HG02759 (cell line): ENCODE measurements around the gene INTS7.

Experiments used
- ATAC-seq: cut with Tn5 transposase; IDR thresholded peaks from one replicate; pipeline ENCODE4 v1.9.1; 2021; ENCODE audit warnings: mild to moderate bottlenecking, moderate library complexity; ENCODE audit not compliant: unreplicated experiment

The INTS7 gene

GRCh38 chr1:211910913-211911485, 124.4 kb downstream of the INTS7 start:
- no peak for ATAC-seq

DNA sequence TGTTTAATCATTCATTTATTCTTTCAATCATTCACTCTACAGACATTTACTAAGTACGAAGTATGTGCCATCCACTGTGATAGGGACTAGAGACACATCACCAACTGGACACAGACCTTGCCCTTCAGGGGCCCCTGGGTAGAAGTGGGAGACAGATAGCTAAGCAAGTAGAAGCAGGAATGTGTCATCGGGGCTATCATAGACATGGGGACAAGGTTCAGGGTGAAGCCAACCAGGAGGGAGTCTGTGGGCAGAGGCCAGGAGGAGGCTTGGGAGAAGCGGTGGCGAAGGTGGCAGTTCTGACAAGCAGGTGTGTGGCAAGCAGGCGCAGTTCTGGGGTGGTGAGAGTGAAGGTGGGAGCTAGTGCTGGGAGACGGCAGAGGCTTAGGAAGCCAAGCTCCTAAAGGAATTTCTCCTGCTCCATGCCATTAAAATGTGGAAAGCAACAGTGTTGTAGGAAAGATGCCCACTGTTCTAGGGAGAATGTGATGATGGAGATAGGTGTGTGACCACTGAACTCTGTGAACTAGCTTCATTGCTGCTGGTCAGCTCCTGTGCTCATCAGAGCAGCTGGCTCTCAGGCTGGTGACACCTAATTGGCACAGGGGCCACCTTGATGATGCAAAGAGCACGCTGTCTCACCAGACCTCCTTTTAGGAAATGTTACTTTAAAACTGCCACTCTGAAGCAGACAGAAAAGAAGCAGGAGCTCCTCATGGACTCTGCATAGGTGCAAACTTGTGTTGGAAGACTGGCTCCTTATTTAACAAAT, 125.1 kb downstream of the INTS7 start:
- no peak for ATAC-seq

- ATAC-seq: no peak
Measured at GRCh38 chr1:211909395-211909794, 126.0 kb downstream of the INTS7 start.

- ATAC-seq: no peak
Measured at GRCh38 chr1:211908951-211909350, 126.4 kb downstream of the INTS7 start.

DNA sequence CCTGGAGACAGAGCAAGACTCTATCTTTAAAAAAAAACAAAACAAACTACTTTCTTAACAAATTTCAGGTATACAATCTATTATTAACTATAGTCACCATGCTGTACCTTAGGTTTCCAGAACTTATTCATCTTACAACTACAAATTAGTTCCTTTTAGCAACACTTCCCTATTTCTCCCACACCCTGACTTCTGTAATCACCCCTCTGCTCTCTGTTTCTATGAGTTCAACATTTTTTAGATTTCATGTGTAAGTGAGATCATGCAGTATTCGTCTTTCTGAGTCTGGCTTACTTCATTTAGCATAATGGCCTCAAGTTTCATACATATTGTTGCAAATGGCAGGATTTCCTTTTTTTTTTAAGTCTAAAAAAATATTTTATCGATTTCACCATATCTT, 126.9 kb downstream of the INTS7 start:
- ATAC-seq: peak; percentile 63

GRCh38 chr1:211903490-211904245, 131.7 kb downstream of the INTS7 start:
- ATAC-seq: no peak

DNA sequence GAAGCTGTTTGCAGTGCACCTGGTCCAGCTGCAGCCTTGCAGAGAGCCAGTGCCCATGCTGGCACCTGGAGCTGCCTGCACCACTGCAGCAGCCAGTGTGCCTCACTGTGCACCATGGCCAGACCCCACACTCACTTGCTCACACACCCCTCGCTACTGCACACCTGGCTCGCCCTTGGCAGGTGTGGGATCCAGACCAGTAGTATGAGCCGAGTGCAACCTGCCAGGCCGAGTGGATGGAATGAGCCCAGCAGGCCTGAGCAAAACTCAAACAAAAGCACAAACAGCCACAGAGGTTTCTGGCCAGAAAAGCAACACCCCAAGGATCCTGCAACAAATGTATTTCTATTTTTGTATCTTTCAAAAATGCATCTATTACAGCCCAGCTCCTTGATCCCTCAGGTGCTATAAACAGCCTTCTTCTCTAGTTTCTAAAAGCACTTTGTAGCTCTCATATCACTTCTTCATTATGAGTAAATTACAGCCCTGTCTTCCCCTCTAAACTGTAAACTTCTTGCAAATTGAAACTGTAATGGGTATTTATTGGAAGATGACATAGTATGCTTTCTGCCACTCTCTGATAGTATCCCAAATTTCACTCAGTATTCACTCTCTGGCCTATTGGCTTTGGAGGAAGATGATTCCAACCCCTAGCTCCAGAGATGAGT, 132.6 kb downstream of the INTS7 start:
- ATAC-seq: no peak

GRCh38 chr1:211901945-211902344, 133.4 kb downstream of the INTS7 start:
- no peak for ATAC-seq

DNA sequence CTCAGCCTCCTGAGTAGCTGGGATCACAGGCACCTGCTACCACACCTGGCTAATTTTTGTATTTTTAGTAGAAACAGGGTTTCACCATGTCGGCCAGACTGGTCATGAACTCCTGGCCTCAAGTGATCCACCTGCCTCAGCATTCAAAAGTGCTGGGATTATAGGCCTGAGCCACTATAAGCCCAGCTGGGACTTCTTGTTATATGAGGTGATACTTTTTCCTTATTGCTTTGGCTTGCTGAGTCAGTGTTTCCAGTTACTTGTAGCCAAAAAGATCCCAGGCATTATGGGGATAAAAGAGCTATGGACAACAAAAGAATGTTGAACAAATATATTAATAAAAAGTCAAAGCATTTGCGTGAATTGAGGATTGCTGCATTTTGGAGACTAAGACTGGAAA, 134.9 kb downstream of the INTS7 start:
- no peak for ATAC-seq

GRCh38 chr1:211896958-211897357, 138.4 kb downstream of the INTS7 start:
- no peak for ATAC-seq

GRCh38 chr1:211895126-211895759, 140.1 kb downstream of the INTS7 start:
- no peak for ATAC-seq

- ATAC-seq: no peak
Measured at GRCh38 chr1:211894312-211894711, 141.0 kb downstream of the INTS7 start.

GRCh38 chr1:211893260-211893659, 142.1 kb downstream of the INTS7 start:
- no peak for ATAC-seq

DNA sequence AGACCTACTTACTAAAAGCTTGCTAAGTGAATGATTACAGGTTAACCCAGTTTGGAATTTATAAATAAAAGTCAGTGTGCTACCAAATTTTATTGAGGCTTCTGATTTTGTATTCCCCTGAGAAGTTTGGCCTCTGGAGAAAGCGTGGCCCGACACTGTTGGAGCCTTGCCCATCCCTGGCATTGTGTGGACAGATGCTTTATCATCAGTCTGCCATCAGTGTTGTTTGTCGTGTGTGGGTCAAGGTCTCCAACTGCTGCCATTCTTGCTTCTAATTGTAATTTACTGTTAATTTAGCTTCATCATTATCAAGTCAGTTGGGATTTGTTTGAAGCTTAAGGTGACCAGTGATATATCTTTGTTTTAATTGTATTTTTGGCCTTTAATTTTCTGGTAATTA, 142.8 kb downstream of the INTS7 start:
- no peak for ATAC-seq

DNA sequence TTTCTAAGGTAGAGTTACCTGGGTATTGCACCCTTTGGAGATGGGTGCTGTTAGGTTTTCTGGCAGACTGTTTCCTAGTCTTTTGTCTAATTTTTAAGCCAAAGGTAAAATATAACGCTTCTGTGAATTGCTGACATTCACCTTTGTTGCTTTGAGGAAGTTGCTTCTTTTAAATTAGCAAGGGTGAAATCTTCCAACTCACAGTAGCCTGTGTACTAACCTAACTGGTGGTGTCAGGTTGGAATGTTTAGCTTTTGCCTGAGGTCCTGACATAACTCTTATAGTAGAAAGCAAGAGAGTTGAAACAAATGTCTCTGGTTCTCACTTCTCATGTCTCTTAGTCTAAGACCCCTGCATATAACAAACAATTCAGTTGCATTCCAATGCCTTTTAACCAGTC, 143.6 kb downstream of the INTS7 start:
- ATAC-seq: no peak
